Ishikawa (cell line): Measurements from ENCODE around the gene TMEM101.

Experiments
- CEBPB ChIP-seq: IDR thresholded peaks from 2 replicates; pipeline ENCODE4 v1.6.1; 2012
- CREB1 ChIP-seq: IDR thresholded peaks from 2 replicates; pipeline ENCODE4 v1.6.1; 2012; ENCODE audit warnings: low read depth
- EGR1 ChIP-seq: IDR thresholded peaks from 2 replicates; pipeline ENCODE4 v1.6.1; 2012
- EP300 ChIP-seq: IDR thresholded peaks from 2 replicates; pipeline ENCODE4 v1.6.1; 2012; ENCODE audit warnings: borderline replicate concordance
- FOXM1 ChIP-seq: IDR thresholded peaks from 2 replicates; pipeline ENCODE4 v1.6.1; 2012; ENCODE audit warnings: low read depth, borderline replicate concordance
- MAX ChIP-seq: IDR thresholded peaks from 2 replicates; pipeline ENCODE4 v1.6.1; 2012
- NFIC ChIP-seq: IDR thresholded peaks from 2 replicates; pipeline ENCODE4 v1.6.1; 2012
- RAD21 ChIP-seq: IDR thresholded peaks from 2 replicates; pipeline ENCODE4 v1.6.1; 2012; ENCODE audit warnings: low read depth
- REST ChIP-seq: IDR thresholded peaks from 2 replicates; pipeline ENCODE4 v1.6.1; 2012; ENCODE audit warnings: low read depth, mild to moderate bottlenecking
- TAF1 ChIP-seq: IDR thresholded peaks from 2 replicates; pipeline ENCODE4 v1.6.1; 2012; ENCODE audit warnings: low read depth, mild to moderate bottlenecking
- TCF12 ChIP-seq: IDR thresholded peaks from 2 replicates; pipeline ENCODE4 v1.6.1; 2012; ENCODE audit warnings: low read depth
- TEAD4 ChIP-seq: IDR thresholded peaks from 2 replicates; pipeline ENCODE4 v1.6.1; 2012
- USF1 ChIP-seq: IDR thresholded peaks from 2 replicates; pipeline ENCODE4 v1.6.1; 2012
- YY1 ChIP-seq: IDR thresholded peaks from 2 replicates; pipeline ENCODE4 v1.6.1; 2012; ENCODE audit warnings: low read depth
- ZBTB7A ChIP-seq: IDR thresholded peaks from 2 replicates; pipeline ENCODE4 v1.6.1; 2012; ENCODE audit warnings: low read depth

The TMEM101 gene

GRCh38 chr17:43975898-43976297 is 38.9 kb downstream of the TMEM101 start:
- TF ChIP-seq ZBTB7A, result no peak
- no peak for TF ChIP-seq FOXM1
- TF ChIP-seq CREB1, result no peak
- no peak for TF ChIP-seq TAF1
- no peak for TF ChIP-seq USF1
- no peak for TF ChIP-seq EP300
- TF ChIP-seq REST, result no peak
- TF ChIP-seq YY1, result no peak
- no peak for TF ChIP-seq TCF12
- TF ChIP-seq CEBPB, result no peak
- no peak for TF ChIP-seq EGR1
- TF ChIP-seq MAX, result no peak
- no peak for TF ChIP-seq TEAD4
- no peak for TF ChIP-seq RAD21
- no peak for TF ChIP-seq NFIC

GRCh38 chr17:43974382-43975266 is 40.1 kb downstream of the TMEM101 start:
- no peak for TF ChIP-seq TEAD4
- TF ChIP-seq CEBPB, result no peak
- TF ChIP-seq RAD21, result no peak
- no peak for TF ChIP-seq MAX
- no peak for TF ChIP-seq REST
- no peak for TF ChIP-seq FOXM1
- no peak for TF ChIP-seq EP300
- TF ChIP-seq USF1, result no peak
- TF ChIP-seq YY1, result no peak
- no peak for TF ChIP-seq CREB1
- no peak for TF ChIP-seq ZBTB7A
- no peak for TF ChIP-seq EGR1
- no peak for TF ChIP-seq NFIC
- no peak for TF ChIP-seq TAF1
- TF ChIP-seq TCF12, result no peak

- no peak for TF ChIP-seq FOXM1
- TF ChIP-seq YY1, result no peak
- TF ChIP-seq NFIC, result no peak
- no peak for TF ChIP-seq EGR1
- TF ChIP-seq REST, result no peak
Measured at GRCh38 chr17:43970366-43970765, 44.4 kb downstream of the TMEM101 start.

GRCh38 chr17:43967251-43967875 is 47.4 kb downstream of the TMEM101 start:
- TF ChIP-seq CEBPB (no peak), TCF12 (no peak), EP300 (no peak), YY1 (no peak), CREB1 (no peak), FOXM1 (no peak), USF1 (no peak), RAD21 (no peak), NFIC (no peak), MAX (no peak), TEAD4 (no peak)
